Brain microvascular endothelial cell (primary cell): Measurements from ENCODE around the gene SUMO4.

Experiments
- DNase-seq: peaks from one replicate; pipeline ENCODE4 v3.0.0-alpha.2; 2020
- H3K27ac ChIP-seq: fragments of 250-450 bp; sonication (Bioruptor Pico); 2 replicates; pipeline ENCODE4 v1.5.1; 2020; ENCODE audit warnings: mild to moderate bottlenecking, moderate library complexity
- H3K27me3 ChIP-seq: fragments of 250-450 bp; sonication (Bioruptor Pico); replicated peaks from 2 replicates; pipeline ENCODE4 v1.5.1; 2020; ENCODE audit warnings: mild to moderate bottlenecking
- H3K36me3 ChIP-seq: fragments of 250-450 bp; sonication (Bioruptor Pico); replicated peaks from 2 replicates; pipeline ENCODE4 v1.5.1; 2020; ENCODE audit warnings: mild to moderate bottlenecking
- H3K4me3 ChIP-seq: 2 replicates; pipeline ENCODE4 v1.5.1; 2011; ENCODE audit warnings: low read depth, mild to moderate bottlenecking, control low read depth, low read length, moderate library complexity
- CTCF ChIP-seq: IDR thresholded peaks from 2 replicates; pipeline ENCODE4 v1.5.1; 2011; ENCODE audit warnings: low read depth, mild to moderate bottlenecking, moderate library complexity, low read length, control low read depth, inconsistent platforms; ENCODE audit errors: missing control alignments
- in situ Hi-C: cut with HindIII; loops from 2 replicates; pipeline ENCODE4 v1.10.0; 2017; ENCODE audit warnings: low sequenced_read_pairs, low pct_ligation_motif_present

Gene SUMO4

DNA sequence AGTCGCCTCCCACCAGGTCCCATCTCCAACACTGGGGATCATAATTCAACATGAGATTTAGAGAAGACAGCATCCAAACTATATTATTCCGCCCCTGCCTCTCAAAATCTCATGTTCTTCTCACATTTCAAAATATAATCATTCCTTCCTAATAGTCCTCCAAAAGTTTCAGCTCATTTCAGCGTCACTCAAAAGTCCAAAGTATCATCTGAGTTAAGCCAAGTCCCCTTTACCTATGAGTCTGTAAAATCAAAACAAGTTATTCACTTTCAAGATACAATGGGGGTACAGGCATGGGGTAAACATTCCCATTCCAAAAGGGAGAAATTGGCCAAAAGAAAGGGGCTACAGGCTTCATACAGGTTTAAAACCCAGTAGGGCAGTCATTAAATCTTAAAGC lies 39.5 kb upstream of the SUMO4 start:
- in situ Hi-C loops: no loop called here

DNA sequence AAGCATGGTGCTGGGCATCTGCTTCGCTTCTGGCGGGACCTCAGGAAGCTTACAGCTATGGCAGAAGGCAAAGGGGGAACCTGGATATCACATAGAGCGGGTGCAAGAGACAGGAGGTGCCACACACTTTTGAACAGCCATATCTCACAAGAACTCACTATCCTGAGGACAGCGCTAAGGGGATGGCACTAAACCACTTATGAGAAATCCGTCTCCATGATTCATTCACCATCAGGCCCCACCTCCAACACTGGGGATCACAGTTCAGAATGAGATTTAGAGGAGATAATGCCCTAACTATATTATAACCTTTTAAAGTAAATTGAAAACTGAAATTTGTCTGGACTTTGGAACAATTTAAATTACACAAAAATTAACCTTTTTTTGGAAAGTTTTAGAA lies 37.8 kb upstream of the SUMO4 start:
- in situ Hi-C loops: no loop called here
- H3K36me3 ChIP-seq: no peaks in the 10 kb centered on the region
- no peak overlapping the region for H3K27ac ChIP-seq
- DNase-seq: no peak
- no peak overlapping the region for H3K4me3 ChIP-seq
- no peaks in the 10 kb centered on the region for H3K27me3 ChIP-seq
- no peak for TF ChIP-seq CTCF

More for the DNA sequence above, 39.5 kb upstream of the SUMO4 start:
- no peak overlapping the region for H3K4me3 ChIP-seq
- no peak overlapping the region for H3K27ac ChIP-seq
- no peaks in the 10 kb centered on the region for H3K27me3 ChIP-seq
- DNase-seq: no peak
- no peaks in the 10 kb centered on the region for H3K36me3 ChIP-seq
- no peak for TF ChIP-seq CTCF

GRCh38 chr6:149363154-149363553 lies 36.9 kb upstream of the SUMO4 start:
- no peak for DNase-seq
- no peak overlapping the region for H3K27ac ChIP-seq
- no peaks in the 10 kb centered on the region for H3K27me3 ChIP-seq
- in situ Hi-C loops: no loop called here
- H3K4me3 ChIP-seq: no peak overlapping the region
- no peaks in the 10 kb centered on the region for H3K36me3 ChIP-seq
- no peak for TF ChIP-seq CTCF

DNA sequence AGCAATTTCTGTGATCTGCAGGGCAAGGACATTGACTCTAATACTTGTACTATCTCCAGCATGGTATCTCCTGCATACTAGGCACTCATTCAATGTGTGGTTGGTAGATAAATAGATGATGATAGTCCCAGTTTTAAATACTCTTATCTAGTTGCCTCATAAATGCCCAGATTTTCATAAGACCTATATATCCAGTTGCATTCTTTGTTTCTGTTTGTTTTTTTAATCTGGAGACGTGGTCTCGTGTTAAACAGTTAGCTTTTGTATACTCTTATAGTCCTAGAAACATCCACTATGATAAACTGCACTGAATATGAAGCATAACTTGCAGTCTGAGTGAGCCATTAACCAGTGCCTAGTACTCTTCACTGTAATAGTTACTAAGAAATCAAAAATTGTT lies 35.5 kb upstream of the SUMO4 start:
- H3K27ac ChIP-seq: no peak overlapping the region
- H3K36me3 ChIP-seq: no peaks in the 10 kb centered on the region
- in situ Hi-C loops: no loop called here
- no peaks in the 10 kb centered on the region for H3K27me3 ChIP-seq
- no peak overlapping the region for H3K4me3 ChIP-seq
- no peak for TF ChIP-seq CTCF
- no peak for DNase-seq

GRCh38 chr6:149365197-149365596 lies 34.9 kb upstream of the SUMO4 start:
- TF ChIP-seq CTCF: no peak
- in situ Hi-C loops: no loop called here
- H3K4me3 ChIP-seq: no peak overlapping the region
- no peaks in the 10 kb centered on the region for H3K27me3 ChIP-seq
- H3K36me3 ChIP-seq: no peaks in the 10 kb centered on the region
- DNase-seq: no peak
- H3K27ac ChIP-seq: no peak overlapping the region

GRCh38 chr6:149366267-149366921 lies 33.7 kb upstream of the SUMO4 start:
- no peak overlapping the region for H3K27ac ChIP-seq

More at GRCh38 chr6:149366267-149366921, 33.7 kb upstream of the SUMO4 start:
- no peaks in the 10 kb centered on the region for H3K36me3 ChIP-seq
- in situ Hi-C loops: no loop called here
- no peak for TF ChIP-seq CTCF
- no peaks in the 10 kb centered on the region for H3K27me3 ChIP-seq
- no peak for DNase-seq
- H3K4me3 ChIP-seq: no peak overlapping the region
